22Rv1 (cell line): ENCODE measurements around the gene GPR61.

Experiments used
- ZFX ChIP-seq: fragments of 450-650 bp; IDR thresholded peaks from 2 replicates; pipeline ENCODE4 v1.6.1; 2017; ENCODE audit warnings: antibody characterized with exemption, borderline replicate concordance
- TF ChIP-seq, protein P1 (sequence below): fragments of 450-650 bp; IDR thresholded peaks from 2 replicates; pipeline ENCODE4 v1.5.1; 2017; ENCODE audit warnings: mild to moderate bottlenecking

DNA sequence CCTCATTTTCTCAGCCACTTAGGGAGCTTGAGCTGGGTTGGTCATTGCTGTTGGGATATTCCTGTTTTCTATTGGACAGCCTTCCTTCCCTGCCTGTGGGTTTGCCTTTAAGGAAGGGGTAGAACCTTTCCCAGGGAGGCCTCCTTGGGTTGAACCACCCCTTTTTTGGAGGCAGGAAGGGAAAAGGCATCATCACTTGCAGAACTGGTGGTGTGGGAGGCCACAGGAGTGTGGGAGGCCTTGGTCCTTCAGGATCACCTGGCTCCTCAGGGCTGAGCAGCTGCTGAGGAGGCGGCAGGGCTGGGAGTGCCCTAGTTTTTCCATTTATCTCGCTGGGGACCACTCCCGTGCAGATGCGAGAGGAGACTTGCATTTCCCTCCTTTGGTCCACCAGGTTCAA lies 46.4 kb upstream of the GPR61 start:
- TF ChIP-seq, protein P1, sequence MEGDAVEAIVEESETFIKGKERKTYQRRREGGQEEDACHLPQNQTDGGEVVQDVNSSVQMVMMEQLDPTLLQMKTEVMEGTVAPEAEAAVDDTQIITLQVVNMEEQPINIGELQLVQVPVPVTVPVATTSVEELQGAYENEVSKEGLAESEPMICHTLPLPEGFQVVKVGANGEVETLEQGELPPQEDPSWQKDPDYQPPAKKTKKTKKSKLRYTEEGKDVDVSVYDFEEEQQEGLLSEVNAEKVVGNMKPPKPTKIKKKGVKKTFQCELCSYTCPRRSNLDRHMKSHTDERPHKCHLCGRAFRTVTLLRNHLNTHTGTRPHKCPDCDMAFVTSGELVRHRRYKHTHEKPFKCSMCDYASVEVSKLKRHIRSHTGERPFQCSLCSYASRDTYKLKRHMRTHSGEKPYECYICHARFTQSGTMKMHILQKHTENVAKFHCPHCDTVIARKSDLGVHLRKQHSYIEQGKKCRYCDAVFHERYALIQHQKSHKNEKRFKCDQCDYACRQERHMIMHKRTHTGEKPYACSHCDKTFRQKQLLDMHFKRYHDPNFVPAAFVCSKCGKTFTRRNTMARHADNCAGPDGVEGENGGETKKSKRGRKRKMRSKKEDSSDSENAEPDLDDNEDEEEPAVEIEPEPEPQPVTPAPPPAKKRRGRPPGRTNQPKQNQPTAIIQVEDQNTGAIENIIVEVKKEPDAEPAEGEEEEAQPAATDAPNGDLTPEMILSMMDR, result no peak
- TF ChIP-seq ZFX, result no peak
